GM19099 (cell line): Measurements from ENCODE around the gene CORO1C.

ENCODE experiments used
- POLR2A ChIP-seq: IDR thresholded peaks from 3 replicates; pipeline ENCODE4 v1.6.1; 2011; ENCODE audit warnings: low read depth; ENCODE audit not compliant: insufficient read length; ENCODE audit errors: extremely low read depth

CORO1C gene

GRCh38 chr12:108663324-108664015, 67.8 kb downstream of the CORO1C start:
- no peak for TF ChIP-seq POLR2A

GRCh38 chr12:108657130-108657745, 74.1 kb downstream of the CORO1C start:
- TF ChIP-seq POLR2A = no peak

GRCh38 chr12:108653922-108654321, 77.4 kb downstream of the CORO1C start:
- no peak for TF ChIP-seq POLR2A

GRCh38 chr12:108653082-108653516, 78.2 kb downstream of the CORO1C start:
- no peak for TF ChIP-seq POLR2A

- TF ChIP-seq POLR2A = no peak
Observed at GRCh38 chr12:108650083-108650482, 81.2 kb downstream of the CORO1C start.

GRCh38 chr12:108649669-108650068, 81.6 kb downstream of the CORO1C start:
- TF ChIP-seq POLR2A = no peak

GRCh38 chr12:108649126-108649525, 82.2 kb downstream of the CORO1C start:
- no peak for TF ChIP-seq POLR2A

GRCh38 chr12:108648371-108648770, 82.9 kb downstream of the CORO1C start:
- no peak for TF ChIP-seq POLR2A

GRCh38 chr12:108647585-108648287, 83.6 kb downstream of the CORO1C start:
- no peak for TF ChIP-seq POLR2A

GRCh38 chr12:108646600-108647579, 84.4 kb downstream of the CORO1C start:
- TF ChIP-seq POLR2A = no peak

GRCh38 chr12:108645686-108646599, 85.4 kb downstream of the CORO1C start:
- no peak for TF ChIP-seq POLR2A

GRCh38 chr12:108644811-108645120, 86.6 kb downstream of the CORO1C start:
- no peak for TF ChIP-seq POLR2A

- TF ChIP-seq POLR2A = no peak
Observed at GRCh38 chr12:108643941-108644810, 87.1 kb downstream of the CORO1C start.
